H9 (cell line): ENCODE results near the gene DENND1A. TPM values are rescaled to one million over a fixed set of nuclear protein-coding genes. Genes with fewer than 3 reads are reported as not detected.
A peak's percentile ranks its signal among the peaks of the same experiment; 100 is the strongest.

Source experiments
- DNase-seq: peaks from one replicate; pipeline ENCODE4 v3.0.0-alpha.2; 2017
- H2AFZ ChIP-seq: one replicate; pipeline ENCODE4 v1.6.1; 2013; ENCODE audit warnings: mild to moderate bottlenecking, low read length, control low read depth, moderate library complexity
- H2AK5ac ChIP-seq: 2 replicates; pipeline ENCODE4 v1.6.1; 2013; ENCODE audit warnings: low read length, control low read depth, mixed read lengths; ENCODE audit not compliant: insufficient read length
- H2BK120ac ChIP-seq: one replicate; pipeline ENCODE4 v1.6.1; 2013; ENCODE audit warnings: low read depth, mild to moderate bottlenecking, low read length, control low read depth, inconsistent platforms; ENCODE audit not compliant: poor library complexity, severe bottlenecking
- H2BK12ac ChIP-seq: 2 replicates; pipeline ENCODE4 v1.6.1; 2013; ENCODE audit warnings: low read length, control low read depth, mixed read lengths, low read depth; ENCODE audit not compliant: insufficient read length
- H2BK15ac ChIP-seq: 2 replicates; pipeline ENCODE4 v1.6.1; 2013; ENCODE audit warnings: low read depth, low read length, control low read depth
- H2BK20ac ChIP-seq: one replicate; pipeline ENCODE4 v1.6.1; 2013; ENCODE audit warnings: low read depth, mild to moderate bottlenecking, low read length, control low read depth, inconsistent platforms; ENCODE audit not compliant: poor library complexity, severe bottlenecking
- H2BK5ac ChIP-seq: 2 replicates; pipeline ENCODE4 v1.6.1; 2013; ENCODE audit warnings: low read length, control low read depth, mixed read lengths; ENCODE audit not compliant: insufficient read length
- H3K14ac ChIP-seq: 2 replicates; pipeline ENCODE4 v1.6.1; 2013; ENCODE audit warnings: low read length, control low read depth; ENCODE audit not compliant: insufficient read depth
- H3K18ac ChIP-seq: 2 replicates; pipeline ENCODE4 v1.6.1; 2013; ENCODE audit warnings: low read depth, mild to moderate bottlenecking, mixed read lengths, low read length, control low read depth; ENCODE audit not compliant: insufficient read length
- H3K23ac ChIP-seq: 2 replicates; pipeline ENCODE4 v1.6.1; 2013; ENCODE audit warnings: low read length, control low read depth, mixed read lengths, low read depth; ENCODE audit not compliant: insufficient read length
- H3K23me2 ChIP-seq: 2 replicates; pipeline ENCODE4 v1.6.1; 2013; ENCODE audit warnings: low read depth, mild to moderate bottlenecking, mixed read lengths, low read length, control low read depth; ENCODE audit not compliant: insufficient read length, poor library complexity, severe bottlenecking
- H3K27ac ChIP-seq: 2 replicates; pipeline ENCODE4 v1.5.1; 2013; ENCODE audit warnings: low read length, control low read depth, mixed read lengths, low read depth; ENCODE audit not compliant: insufficient read length
- H3K27me3 ChIP-seq: 2 replicates; pipeline ENCODE4 v1.6.1; 2013; ENCODE audit warnings: low read length, control low read depth, inconsistent platforms; ENCODE audit not compliant: insufficient read depth
- H3K4ac ChIP-seq: 2 replicates; pipeline ENCODE4 v1.6.1; 2013; ENCODE audit warnings: low read depth, mild to moderate bottlenecking, control low read depth, inconsistent platforms, low read length, moderate library complexity
- H3K4me1 ChIP-seq: 2 replicates; pipeline ENCODE4 v1.6.1; 2013; ENCODE audit warnings: low read length, control low read depth, inconsistent platforms; ENCODE audit not compliant: insufficient read depth
- H3K4me2 ChIP-seq: 2 replicates; pipeline ENCODE4 v1.6.1; 2013; ENCODE audit warnings: low read length, control low read depth, mixed read lengths; ENCODE audit not compliant: insufficient read length, insufficient read depth
- H3K56ac ChIP-seq: 2 replicates; pipeline ENCODE4 v1.6.1; 2013; ENCODE audit warnings: low read depth, mild to moderate bottlenecking, mixed read lengths, low read length, control low read depth; ENCODE audit not compliant: insufficient read length
- H3K79me1 ChIP-seq: 2 replicates; pipeline ENCODE4 v1.6.1; 2013; ENCODE audit warnings: low read depth, mild to moderate bottlenecking, moderate library complexity, low read length, control low read depth, inconsistent platforms; ENCODE audit not compliant: insufficient read depth, poor library complexity, severe bottlenecking
- H3K79me2 ChIP-seq: 2 replicates; pipeline ENCODE4 v1.6.1; 2013; ENCODE audit warnings: low read length, control low read depth, inconsistent platforms; ENCODE audit not compliant: insufficient read depth
- H3K9ac ChIP-seq: 2 replicates; pipeline ENCODE4 v1.6.1; 2013; ENCODE audit warnings: low read length, control low read depth, mixed read lengths; ENCODE audit not compliant: insufficient read length; ENCODE audit errors: extremely low read depth
- H3K9me3 ChIP-seq: one replicate; pipeline ENCODE4 v1.6.1; 2013; ENCODE audit warnings: low read depth, low read length, inconsistent platforms; ENCODE audit not compliant: control insufficient read depth
- H3T11ph ChIP-seq: one replicate; pipeline ENCODE4 v1.6.1; 2013; ENCODE audit warnings: mild to moderate bottlenecking, low read length, control low read depth, inconsistent platforms
- H4K20me1 ChIP-seq: one replicate; pipeline ENCODE4 v1.6.1; 2013; ENCODE audit not compliant: control insufficient read depth, insufficient read length, insufficient read depth
- H4K5ac ChIP-seq: 2 replicates; pipeline ENCODE4 v1.6.1; 2013; ENCODE audit warnings: low read depth, mild to moderate bottlenecking, mixed read lengths, low read length, control low read depth; ENCODE audit not compliant: insufficient read length
- H4K8ac ChIP-seq: replicated peaks from 2 replicates; pipeline ENCODE4 v1.6.1; 2013; ENCODE audit warnings: low read length, control low read depth, mixed read lengths, low read depth; ENCODE audit not compliant: insufficient read length
- H4K91ac ChIP-seq: 2 replicates; pipeline ENCODE4 v1.6.1; 2013; ENCODE audit warnings: low read depth, mild to moderate bottlenecking, moderate library complexity, mixed read lengths, low read length, control low read depth; ENCODE audit not compliant: insufficient read length
- H3K27ac Mint-ChIP-seq, 3 experiments: 2 replicates in 2 of 3; 3 replicates in 1 of 3; pipeline ENCODE4 v1.8.0; 2020 to 2021; ENCODE audit warnings: mixed read lengths in 3 of 3, mild to moderate bottlenecking in 1 of 3, moderate library complexity in 1 of 3
- H3K27me3 Mint-ChIP-seq: 2 replicates; pipeline ENCODE4 v1.8.0; 2021; ENCODE audit warnings: low read depth, mild to moderate bottlenecking, moderate library complexity, mixed read lengths
- H3K36me3 Mint-ChIP-seq, 3 experiments: 2 replicates in 2 of 3; 3 replicates in 1 of 3; pipeline ENCODE4 v1.8.0; 2020 to 2021; ENCODE audit warnings: low read depth in 3 of 3, mixed read lengths in 3 of 3; ENCODE audit not compliant: insufficient read depth in 1 of 3
- H3K4me1 Mint-ChIP-seq, 2 experiments: 2 replicates each; pipeline ENCODE4 v1.8.0; 2020; ENCODE audit warnings: mixed read lengths in 2 of 2
- H3K4me3 Mint-ChIP-seq, 2 experiments: 2 replicates in 1 of 2; 3 replicates in 1 of 2; pipeline ENCODE4 v1.8.0; 2020 to 2021; ENCODE audit warnings: mild to moderate bottlenecking in 2 of 2, mixed read lengths in 2 of 2, moderate library complexity in 1 of 2
- H3K9me3 Mint-ChIP-seq, 2 experiments: 2 replicates in 1 of 2; 3 replicates in 1 of 2; pipeline ENCODE4 v1.8.0; 2020; ENCODE audit warnings: mild to moderate bottlenecking in 2 of 2, mixed read lengths in 2 of 2, moderate library complexity in 1 of 2
- CTCF ChIP-seq: fragments of 200-600 bp; sonication (generic); conservative IDR thresholded peaks from 3 replicates; pipeline ENCODE4 v1.8.0; 2021; ENCODE audit warnings: antibody characterized with exemption, mild to moderate bottlenecking
- WGBS: extraction: QIAGEN DNeasy Blood & Tissue Kit; methylation state at CpG from one replicate; pipeline ENCODE4 v1.1.7; 2013; ENCODE audit warnings: missing lambda C conversion rate, low lambda C conversion rate, mixed read lengths; ENCODE audit not compliant: insufficient read length; ENCODE audit errors: extremely low coverage; 5-methylcytosine and 5-hydroxymethylcytosine counted together
- total RNA-seq: library from RNA; stranded (reverse); gene quantifications from 2 replicates; pipeline ENCODE4 v1.2.1, GENCODE V29; 2021

Gene DENND1A
- total RNA-seq, 1 experiment from 2014 or later, result 20.4 TPM

GRCh38 chr9:123912167-123912897 lies 17.6 kb downstream of the DENND1A start:
- Histone ChIP-seq H3T11ph (no peak overlapping the region), H3K56ac (no peak overlapping the region), H3K4ac (no peak overlapping the region), H4K91ac (no peak overlapping the region), H2AK5ac (no peak overlapping the region), H3K18ac (no peak overlapping the region), H3K4me1 (peaks cover 7% of the 10 kb centered on the region; the same call in 1 of the 2 replicates), H3K4me2 (no peak overlapping the region), H4K20me1 (no peaks in the 10 kb centered on the region), H3K79me2 (no peaks in the 10 kb centered on the region; the same call in 1 of the 2 replicates), H2BK15ac (no peak overlapping the region), H3K23me2 (no peaks in the 10 kb centered on the region), H3K9ac (no peak overlapping the region), H3K27me3 (no peaks in the 10 kb centered on the region), H4K8ac (no peak overlapping the region), H3K79me1 (no peaks in the 10 kb centered on the region), H3K14ac (no peak overlapping the region), H2BK5ac (no peak overlapping the region), H2BK12ac (no peak overlapping the region), H4K5ac (no peak overlapping the region), H2AFZ (no peak overlapping the region), H3K9me3 (no peaks in the 10 kb centered on the region), H3K27ac (no peak overlapping the region), H2BK120ac (no peak overlapping the region), H2BK20ac (no peak overlapping the region), H3K23ac (no peak overlapping the region)
- Mint-ChIP-seq H3K36me3 (peaks cover 5 to 20% (median 17%) of the 10 kb centered on the region in 3 experiments), H3K27ac (peak overlapping the region; percentile 22 to 76 (median 67); a peak in 3 of 7 replicates), H3K4me1 (peaks cover 23 to 28% of the 10 kb centered on the region in 2 experiments), H3K9me3 (peaks cover 3 to 16% of the 10 kb centered on the region in 2 experiments; a peak in 3 of 5 replicates), H3K27me3 (no peaks in the 10 kb centered on the region), H3K4me3 (0 out of 5 replicates have a peak overlapping the region, but pooled peaks of 1 of the 2 experiments have one; percentile 13)
- no peak for DNase-seq
- no peak for TF ChIP-seq CTCF
- WGBS, result no CpG with 5 or more reads among the region's 6 CpGs
